Esophagus muscularis mucosa (tissue), 4 donors: ENCODE data around the gene NAA11.

Experiments
- CTCF ChIP-seq, 3 experiments: fragments of 200-600 bp in 2 of 3; fragments of 450-650 bp in 1 of 3; sonication (generic) in 2 of 3; IDR thresholded peaks; one replicate each; pipeline ENCODE4 v1.5.1; 2017 to 2019; ENCODE audit warnings: antibody characterized with exemption in 3 of 3, mild to moderate bottlenecking in 2 of 3, moderate library complexity in 1 of 3
- EP300 ChIP-seq: sonication (generic); formaldehyde crosslinking; IDR thresholded peaks from one replicate; pipeline ENCODE4 v1.6.1; 2017; ENCODE audit warnings: antibody characterized with exemption
- POLR2A ChIP-seq: fragments of 450-650 bp; IDR thresholded peaks from one replicate; pipeline ENCODE4 v1.6.1; 2017; ENCODE audit warnings: antibody characterized with exemption, moderate library complexity, mild to moderate bottlenecking, low read depth
- POLR2AphosphoS5 ChIP-seq, 2 donors: sonication (generic); formaldehyde crosslinking; IDR thresholded peaks; one replicate each; pipeline ENCODE4 v1.6.1; 2017; ENCODE audit warnings: antibody characterized with exemption in 2 of 2

- no peak for TF ChIP-seq CTCF (IDR thresholded peaks at IDR 0.05)
- TF ChIP-seq EP300, result no peak
- no peak for TF ChIP-seq POLR2A
- no peak for TF ChIP-seq POLR2AphosphoS5 (IDR thresholded peaks at IDR 0.05)
Observed at GRCh38 chr4:79298484-79298883, 27.4 kb downstream of the NAA11 start.
